Fibroblast of lung (primary cell): ENCODE results near the gene PPP1R9B.

ENCODE experiments used
- CTCF ChIP-seq, 2 donors: IDR thresholded peaks in 1 of 2; conservative IDR thresholded peaks in 1 of 2; 1 replicate in 1 of 2; 2 replicates in 1 of 2; pipeline ENCODE4 v1.5.1; 2011 to 2012; ENCODE audit warnings: low read length in 2 of 2, control low read depth in 1 of 2, inconsistent platforms in 1 of 2, low read depth in 1 of 2, mild to moderate bottlenecking in 1 of 2
- EZH2 ChIP-seq: IDR thresholded peaks from 2 replicates; pipeline ENCODE4 v1.5.1; 2012; ENCODE audit warnings: low read length, control low read depth, mild to moderate bottlenecking; ENCODE audit errors: missing control alignments

- TF ChIP-seq CTCF (conservative IDR thresholded peaks at IDR 0.05 in 1 of 2, IDR thresholded peaks at IDR 0.05 in 1 of 2; ENCODE audit: low read depth in 1 of 2, low read length in 2 of 2) (no peak), EZH2 (no peak)
Measured at GRCh38 chr17:50183421-50183994, 33.0 kb upstream of the PPP1R9B start.
